UCSD-AML1 (cell line): ENCODE data around the gene ARHGEF28.

Experiments
- DNase-seq: peaks from one replicate; lab custom pipeline; 2025; ENCODE audit not compliant: unreplicated experiment; lab: John Stamatoyannopoulos, UW

Gene ARHGEF28

GRCh38 chr5:73958037-73958436 lies 332.0 kb downstream of the ARHGEF28 start:
- DNase-seq = no peak

- DNase-seq = no peak
Measured at GRCh38 chr5:73960023-73960422, 334.0 kb downstream of the ARHGEF28 start.

- DNase-seq = no peak
Measured at GRCh38 chr5:73960426-73960825, 334.4 kb downstream of the ARHGEF28 start.

GRCh38 chr5:73962801-73963425 lies 336.9 kb downstream of the ARHGEF28 start:
- no peak for DNase-seq

- no peak for DNase-seq
Measured at GRCh38 chr5:73964352-73964865, 338.4 kb downstream of the ARHGEF28 start.

GRCh38 chr5:73966451-73966850 lies 340.5 kb downstream of the ARHGEF28 start:
- no peak for DNase-seq

- no peak for DNase-seq
Measured at GRCh38 chr5:73967347-73967746, 341.4 kb downstream of the ARHGEF28 start.

GRCh38 chr5:73968246-73968645 lies 342.2 kb downstream of the ARHGEF28 start:
- DNase-seq = no peak

- DNase-seq = no peak
Measured at GRCh38 chr5:73968729-73969128, 342.7 kb downstream of the ARHGEF28 start.

GRCh38 chr5:73969195-73970036 lies 343.4 kb downstream of the ARHGEF28 start:
- DNase-seq = no peak

- DNase-seq = no peak
Measured at GRCh38 chr5:73971326-73971725, 345.3 kb downstream of the ARHGEF28 start.

- DNase-seq = no peak
Measured at GRCh38 chr5:73973135-73973534, 347.1 kb downstream of the ARHGEF28 start.

- DNase-seq = no peak
Measured at GRCh38 chr5:73974871-73975360, 348.9 kb downstream of the ARHGEF28 start.

GRCh38 chr5:73975845-73976244 lies 349.8 kb downstream of the ARHGEF28 start:
- DNase-seq = no peak

- no peak for DNase-seq
Measured at GRCh38 chr5:73977146-73977545, 351.1 kb downstream of the ARHGEF28 start.

- no peak for DNase-seq
Measured at GRCh38 chr5:73979321-73979720, 353.3 kb downstream of the ARHGEF28 start.

- DNase-seq = no peak
Measured at GRCh38 chr5:73981704-73982103, 355.7 kb downstream of the ARHGEF28 start.

- DNase-seq = no peak
Measured at GRCh38 chr5:73983644-73984043, 357.6 kb downstream of the ARHGEF28 start.

GRCh38 chr5:73985145-73985544 lies 359.1 kb downstream of the ARHGEF28 start:
- DNase-seq = no peak

GRCh38 chr5:73986729-73987128 lies 360.7 kb downstream of the ARHGEF28 start:
- DNase-seq = no peak

GRCh38 chr5:73987915-73988314 lies 361.9 kb downstream of the ARHGEF28 start:
- no peak for DNase-seq

- no peak for DNase-seq
Measured at GRCh38 chr5:73989956-73990355, 364.0 kb downstream of the ARHGEF28 start.
